Measurements from ENCODE around the gene AKAP8. TPM values are rescaled to one million over a fixed set of nuclear protein-coding genes. Genes with fewer than 3 reads are reported as not detected.

The AKAP8 gene
- total RNA-seq, 2 experiments from 2014 or later: 22.2 to 52.3 TPM

- intact Hi-C loops (cut with micrococcal nuclease; ENCODE audit: unreplicated experiment): no loop called here
- no TSS peak for BruUV-seq (replicated peaks)
These were observed 42.9 kb upstream of the AKAP8 start for GRCh38 chr19:15422296-15423075.

GRCh38 chr19:15421721-15422260 lies 42.2 kb upstream of the AKAP8 start:
- Histone ChIP-seq H4K20me1 (ENCODE audit: insufficient read depth, low read length) (peaks cover 11% of the 10 kb centered on the region), H3K9me3 (ENCODE audit: low read length) (no peaks in the 10 kb centered on the region), H3K4me2 (ENCODE audit: low read length) (no peak overlapping the region), H3K4me3 (ENCODE audit: low read depth, low read length, poor library complexity, severe bottlenecking) (no peak overlapping the region), H2AFZ (ENCODE audit: low read length) (no peak overlapping the region), H3K79me2 (ENCODE audit: insufficient read depth, low read depth, low read length) (peaks cover 19% of the 10 kb centered on the region), H3K9me2 (ENCODE audit: insufficient read depth, low read length) (no peaks in the 10 kb centered on the region), H3K36me3 (ENCODE audit: insufficient read depth, low read length) (peaks cover 51% of the 10 kb centered on the region), H3K4me1 (ENCODE audit: insufficient read depth, low read length, poor library complexity, severe bottlenecking) (peaks cover 18% of the 10 kb centered on the region), H3K27ac (ENCODE audit: low read depth, low read length, poor library complexity, severe bottlenecking) (no peak overlapping the region)
- intact Hi-C loops (cut with micrococcal nuclease; ENCODE audit: unreplicated experiment): no loop called here
- BruUV-seq (replicated peaks): no TSS peak
- ChIA-PET CTCF (ENCODE audit: unreplicated experiment) (no interaction called here), POLR2A (no interaction called here)
- no peak for TF ChIP-seq EZH2phosphoT487 (IDR thresholded peaks at IDR 0.05; ENCODE audit: borderline replicate concordance, low read depth, low read length)
- no peak for TF ChIP-seq CTCF (conservative IDR thresholded peaks at IDR 0.05; ENCODE audit: low read length)
- no peak for DNase-seq (ENCODE audit: low spot score)

More at GRCh38 chr19:15422296-15423075, 42.9 kb upstream of the AKAP8 start:
- no peak overlapping the region for H3K27ac ChIP-seq (ENCODE audit: low read depth, low read length, poor library complexity, severe bottlenecking)
- H3K4me2 ChIP-seq (ENCODE audit: low read length): no peak overlapping the region
- peaks cover 5% of the 10 kb centered on the region for H4K20me1 ChIP-seq (ENCODE audit: insufficient read depth, low read length)
- H3K36me3 ChIP-seq (ENCODE audit: insufficient read depth, low read length): peaks cover 52% of the 10 kb centered on the region
- ChIA-PET CTCF (ENCODE audit: unreplicated experiment) (no interaction called here), POLR2A (no interaction called here)
- H3K9me3 ChIP-seq (ENCODE audit: low read length): no peaks in the 10 kb centered on the region
- no peak for DNase-seq (ENCODE audit: low spot score)
- no peak overlapping the region for H3K4me3 ChIP-seq (ENCODE audit: low read depth, low read length, poor library complexity, severe bottlenecking)
- peaks cover 12% of the 10 kb centered on the region for H3K79me2 ChIP-seq (ENCODE audit: insufficient read depth, low read depth, low read length)
- no peak for TF ChIP-seq EZH2phosphoT487 (IDR thresholded peaks at IDR 0.05; ENCODE audit: borderline replicate concordance, low read depth, low read length)
- TF ChIP-seq CTCF (conservative IDR thresholded peaks at IDR 0.05; ENCODE audit: low read length): no peak
- no peaks in the 10 kb centered on the region for H3K9me2 ChIP-seq (ENCODE audit: insufficient read depth, low read length)
- H3K4me1 ChIP-seq (ENCODE audit: insufficient read depth, low read length, poor library complexity, severe bottlenecking): peaks cover 11% of the 10 kb centered on the region
- no peak overlapping the region for H2AFZ ChIP-seq (ENCODE audit: low read length)

GRCh38 chr19:15421136-15421695 lies 41.6 kb upstream of the AKAP8 start:
- ChIA-PET POLR2A (no interaction called here), CTCF (ENCODE audit: unreplicated experiment) (no interaction called here)
- H3K4me3 ChIP-seq (ENCODE audit: low read depth, low read length, poor library complexity, severe bottlenecking): no peak overlapping the region
- DNase-seq (ENCODE audit: low spot score): no peak
- no peak overlapping the region for H3K27ac ChIP-seq (ENCODE audit: low read depth, low read length, poor library complexity, severe bottlenecking)
- no peak overlapping the region for H3K4me2 ChIP-seq (ENCODE audit: low read length)
- no peak for TF ChIP-seq EZH2phosphoT487 (IDR thresholded peaks at IDR 0.05; ENCODE audit: borderline replicate concordance, low read depth, low read length)
- no peaks in the 10 kb centered on the region for H3K9me2 ChIP-seq (ENCODE audit: insufficient read depth, low read length)
- peaks cover 25% of the 10 kb centered on the region for H3K79me2 ChIP-seq (ENCODE audit: insufficient read depth, low read depth, low read length)
- intact Hi-C loops (cut with micrococcal nuclease; ENCODE audit: unreplicated experiment): no loop called here
- H2AFZ ChIP-seq (ENCODE audit: low read length): no peak overlapping the region
- peaks cover 51% of the 10 kb centered on the region for H3K36me3 ChIP-seq (ENCODE audit: insufficient read depth, low read length)
- H4K20me1 ChIP-seq (ENCODE audit: insufficient read depth, low read length): peaks cover 13% of the 10 kb centered on the region; the same call in 1 of the 2 replicates
- BruUV-seq (replicated peaks): no TSS peak
- H3K4me1 ChIP-seq (ENCODE audit: insufficient read depth, low read length, poor library complexity, severe bottlenecking): peaks cover 22% of the 10 kb centered on the region
- no peaks in the 10 kb centered on the region for H3K9me3 ChIP-seq (ENCODE audit: low read length)

Measured in OCI-LY7 (cell line).